HG03575 (cell line): Measurements from ENCODE around the gene PMM1.
"Not testable (repeated sequence)": the region's sequence is repeated elsewhere in the genome, so short reads cannot be mapped to it uniquely, and the experiment has no call there.

Experiments
- ATAC-seq: cut with Tn5 transposase; IDR thresholded peaks from one replicate; pipeline ENCODE4 v1.9.1; 2021; ENCODE audit not compliant: unreplicated experiment, insufficient number of reproducible peaks, low FRiP score; ENCODE audit errors: extremely low read depth

PMM1 gene

DNA sequence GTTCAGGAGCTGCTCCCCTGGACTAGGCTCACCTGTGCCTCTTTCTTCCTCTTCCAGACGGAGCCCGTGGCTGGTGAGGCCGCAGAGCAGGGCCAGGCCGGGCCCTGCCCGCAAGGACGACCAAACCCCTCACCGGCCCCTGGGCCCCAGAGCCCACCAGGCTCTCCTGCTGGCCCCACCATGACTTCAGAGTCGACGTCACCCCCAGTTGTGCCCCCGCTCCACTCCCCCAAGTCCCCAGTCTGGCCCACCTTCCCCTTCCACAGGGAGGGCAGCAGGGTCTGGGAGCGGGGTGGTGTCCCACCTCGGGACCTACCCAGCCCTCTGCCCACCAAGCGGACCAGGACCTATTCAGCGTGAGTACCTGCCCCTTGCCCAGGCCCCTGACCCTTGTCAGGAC, 17.9 kb downstream of the PMM1 start:
- no peak for ATAC-seq

DNA sequence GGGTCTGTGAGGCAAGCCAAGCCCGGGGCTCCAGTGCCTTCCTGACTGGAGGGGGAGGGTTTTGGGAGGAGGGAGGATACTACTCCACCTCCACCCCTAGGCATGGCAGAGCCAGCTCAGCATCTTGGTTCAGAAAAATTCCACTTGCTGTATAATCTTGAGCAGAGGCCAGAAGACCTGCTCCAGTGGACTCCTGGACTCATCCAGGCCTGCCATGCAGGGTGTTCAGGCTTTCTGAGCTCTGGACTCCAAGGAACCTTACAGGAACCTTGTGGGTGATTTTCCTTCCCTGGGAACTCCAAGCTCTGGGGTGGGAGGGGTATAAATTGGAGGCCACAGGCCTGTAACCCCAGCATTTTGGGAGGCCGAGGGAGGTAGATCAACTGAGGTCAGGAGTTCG, 19.4 kb downstream of the PMM1 start:
- no peak for ATAC-seq

DNA sequence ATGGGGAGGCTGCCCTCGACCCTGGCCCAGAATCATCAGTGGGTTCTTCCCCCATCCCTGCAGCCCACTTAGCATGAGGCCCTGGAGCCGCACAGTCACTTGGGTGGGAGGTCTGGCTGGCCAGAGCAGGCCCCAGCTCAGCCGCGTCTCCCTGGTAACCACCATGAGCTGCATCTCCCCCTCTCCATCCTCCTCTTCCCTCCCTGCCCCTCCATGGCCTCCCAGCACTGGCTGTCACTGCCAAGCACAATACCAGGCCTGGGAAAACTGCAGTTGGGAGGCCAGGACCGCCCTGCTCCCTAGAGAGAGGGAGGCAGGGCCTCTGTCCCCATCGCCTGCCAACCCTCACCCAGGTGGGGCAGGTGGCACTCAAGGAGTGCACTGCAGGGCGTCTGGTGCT, 20.8 kb downstream of the PMM1 start:
- no peak for ATAC-seq

DNA sequence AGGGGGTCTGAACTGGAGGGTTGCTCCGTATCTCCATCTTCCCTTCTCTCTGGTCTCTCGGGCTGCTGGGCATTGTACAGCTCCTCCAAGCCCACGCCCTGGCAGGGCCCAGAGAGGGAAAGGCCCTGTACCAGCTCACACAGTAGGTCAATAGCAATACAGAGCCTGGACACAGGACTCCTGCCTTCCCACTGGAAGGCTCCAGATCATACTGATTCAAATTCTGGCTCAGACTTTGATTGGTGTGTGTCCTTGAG, 22.2 kb downstream of the PMM1 start:
- ATAC-seq: no peak

DNA sequence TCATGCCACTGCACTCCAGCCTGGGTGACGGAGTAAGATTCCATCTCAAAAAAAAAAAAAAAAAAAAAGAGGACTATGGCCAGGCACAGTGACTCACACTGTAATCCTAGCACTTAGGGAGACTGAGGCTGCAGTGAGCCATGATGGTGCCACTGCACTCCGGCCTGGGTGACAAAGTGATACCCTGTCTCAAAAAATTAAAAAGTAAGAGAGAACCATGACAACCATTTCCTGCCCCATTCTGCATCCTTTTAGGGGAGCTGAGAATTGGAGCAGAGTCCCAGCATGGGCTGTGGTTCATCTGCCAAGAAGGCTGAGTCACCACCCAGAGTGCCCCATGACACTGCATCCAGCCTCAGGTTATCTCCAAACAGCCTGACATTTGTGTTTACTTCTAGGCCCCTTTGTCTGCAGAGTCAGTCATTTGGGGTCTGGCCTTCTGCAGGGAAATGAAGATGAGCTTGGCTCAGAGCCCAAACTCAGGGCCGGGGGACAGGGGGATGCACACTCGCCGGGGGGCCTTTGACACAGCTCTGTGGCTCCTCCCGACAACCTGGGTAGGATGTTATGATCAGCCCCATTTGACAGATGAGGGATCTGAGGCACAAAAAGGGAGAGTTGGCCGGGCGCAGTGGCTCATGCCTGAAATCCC, 24.1 kb downstream of the PMM1 start:
- no peak for ATAC-seq

DNA sequence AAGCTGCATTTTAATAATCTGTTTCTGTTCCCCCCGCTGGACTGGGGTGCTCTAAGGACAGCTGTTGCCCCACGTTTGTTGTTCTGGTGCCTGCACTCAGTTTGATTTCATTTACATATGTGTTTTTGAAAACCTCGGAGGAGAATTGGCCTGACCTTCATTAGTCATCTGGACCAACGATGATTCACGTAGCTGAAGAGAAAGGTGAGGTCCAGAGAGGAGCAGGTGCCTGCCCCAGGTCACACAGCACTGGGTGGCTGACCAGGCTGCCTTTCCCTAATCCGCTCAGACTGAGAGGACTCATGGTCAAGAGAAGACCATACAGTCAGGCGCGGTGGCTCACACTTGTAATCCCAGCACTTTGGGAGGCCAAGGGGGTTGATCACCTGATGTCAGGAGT, 25.1 kb downstream of the PMM1 start:
- no peak for ATAC-seq

DNA sequence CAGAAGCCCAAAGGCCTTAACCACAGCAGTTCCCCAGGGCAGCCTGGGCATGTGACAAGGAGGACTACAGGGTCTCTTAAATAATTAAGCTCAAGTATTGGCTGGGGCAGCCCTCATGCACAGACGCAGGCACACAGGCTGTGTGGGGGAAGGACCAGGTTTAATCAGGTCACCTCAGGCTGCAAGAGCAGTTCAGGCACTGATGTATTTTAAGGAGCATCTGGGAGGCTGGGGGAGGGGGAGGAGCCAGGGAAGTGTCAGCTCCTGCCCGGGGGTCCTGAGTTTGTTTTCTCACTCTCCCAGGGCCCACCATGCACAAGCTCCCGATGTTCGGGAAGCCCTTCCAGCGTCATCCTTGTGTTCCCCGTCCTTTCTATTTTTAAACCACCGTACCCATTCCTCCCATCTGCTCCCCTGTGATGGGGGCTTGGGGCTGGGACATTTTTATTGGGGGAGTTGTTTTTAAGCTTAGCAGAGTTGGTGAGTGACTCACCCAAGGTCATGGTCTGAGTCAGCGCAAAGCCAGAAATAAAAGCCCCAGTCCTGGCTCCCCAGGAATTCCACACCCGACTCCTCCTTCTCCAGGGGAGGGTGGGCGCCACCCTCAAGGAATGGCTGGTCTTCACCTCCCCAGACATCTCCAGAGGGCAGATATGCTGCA, 26.5 kb downstream of the PMM1 start:
- ATAC-seq: no peak

DNA sequence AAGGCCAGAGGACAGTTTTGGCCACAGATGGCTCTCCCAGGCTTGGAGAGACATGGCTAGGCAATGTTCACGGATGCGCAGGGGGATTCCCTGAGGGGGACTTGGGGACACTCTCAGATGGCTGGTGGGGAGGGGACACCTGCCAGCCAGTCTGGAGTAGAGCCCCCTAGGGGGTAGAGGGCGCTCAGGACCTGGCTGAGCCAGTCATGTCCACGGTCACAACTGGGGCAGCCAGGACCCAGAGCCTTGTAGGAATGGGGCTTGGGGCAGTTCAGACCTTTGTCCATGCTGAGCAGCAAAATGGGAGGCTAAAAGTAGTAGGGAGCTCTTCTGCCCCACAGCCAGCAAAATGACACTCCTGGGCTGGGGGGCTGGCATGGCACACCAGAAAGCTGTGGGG, 27.2 kb downstream of the PMM1 start:
- ATAC-seq: no peak

DNA sequence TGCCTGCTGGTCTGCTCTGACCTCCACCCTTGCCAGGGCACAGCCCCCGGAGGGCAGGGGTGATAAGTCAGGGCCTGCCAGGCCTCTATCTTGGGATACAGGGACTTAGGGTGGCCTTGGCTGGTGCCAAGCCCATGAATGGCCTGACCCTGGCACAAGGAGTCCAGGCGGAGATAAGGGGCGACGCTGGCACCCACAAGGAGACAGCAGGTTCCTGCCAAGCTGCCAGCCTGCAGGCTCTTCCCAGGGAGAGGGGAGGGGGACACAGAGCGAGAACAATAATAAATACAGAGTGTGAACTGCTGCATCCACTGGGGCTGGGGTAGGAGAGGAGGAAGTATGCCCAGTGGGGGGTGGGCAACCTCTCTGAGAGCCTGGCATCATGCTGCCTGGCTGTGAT, 27.9 kb downstream of the PMM1 start:
- ATAC-seq: no peak

DNA sequence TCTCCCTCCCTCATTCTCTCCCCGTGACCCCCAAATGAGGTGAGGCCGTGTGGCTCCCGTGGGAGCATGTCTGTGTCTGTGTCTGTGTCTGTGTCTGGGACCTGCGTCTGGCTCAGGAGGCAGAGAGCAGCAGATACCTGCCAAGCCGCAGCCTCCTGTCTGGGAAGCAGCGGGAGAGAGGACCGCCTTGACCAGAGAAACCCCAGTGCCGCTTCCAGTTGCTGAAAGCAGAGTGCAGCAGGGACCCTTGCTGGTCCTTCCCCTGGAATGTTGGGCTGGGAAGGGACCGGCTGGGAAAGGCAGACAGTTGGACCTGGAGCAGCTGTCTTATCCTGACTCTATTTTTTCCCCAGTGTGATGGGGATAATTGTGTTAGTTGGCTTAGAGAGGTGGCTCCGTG, 28.3 kb downstream of the PMM1 start:
- no peak for ATAC-seq

DNA sequence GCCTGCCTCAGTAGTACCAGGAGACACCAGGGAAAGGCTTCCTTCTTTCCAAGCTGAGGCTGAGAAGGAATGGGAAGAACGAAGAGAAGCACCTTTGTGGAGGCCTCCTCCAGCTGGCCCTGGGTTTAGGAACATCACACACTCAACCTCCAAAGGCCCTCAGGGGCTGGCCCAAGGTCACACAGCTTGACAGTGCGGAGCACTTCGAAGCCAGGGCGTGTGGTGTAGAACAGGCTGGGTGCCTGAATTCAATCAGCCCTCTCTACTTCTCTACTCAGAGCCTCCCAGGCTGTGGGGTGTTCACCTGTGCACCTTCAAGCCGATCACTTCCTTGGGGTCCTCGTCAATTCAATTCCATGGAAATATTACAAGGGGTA, 29.6 kb downstream of the PMM1 start:
- no peak for ATAC-seq

DNA sequence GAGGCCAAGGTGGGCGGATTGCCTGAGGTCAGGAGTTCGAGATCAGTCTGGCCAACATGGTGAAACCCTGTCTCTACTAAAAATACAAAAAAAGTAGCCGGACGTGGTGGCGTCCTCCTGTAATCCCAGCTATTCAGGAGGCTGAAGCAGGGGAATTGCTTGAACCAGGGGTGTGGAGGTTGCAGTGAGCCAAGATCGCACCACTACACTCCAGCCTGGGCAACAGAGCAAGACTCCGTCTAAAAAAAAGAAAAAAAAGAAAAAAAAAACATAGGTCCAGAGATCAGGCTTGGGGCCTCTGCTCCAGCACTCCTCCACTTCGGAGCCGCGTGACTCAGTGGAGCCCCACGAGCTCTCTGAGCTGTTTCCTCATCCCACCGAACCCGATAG, 31.4 kb downstream of the PMM1 start:
- ATAC-seq: not testable (repeated sequence)

DNA sequence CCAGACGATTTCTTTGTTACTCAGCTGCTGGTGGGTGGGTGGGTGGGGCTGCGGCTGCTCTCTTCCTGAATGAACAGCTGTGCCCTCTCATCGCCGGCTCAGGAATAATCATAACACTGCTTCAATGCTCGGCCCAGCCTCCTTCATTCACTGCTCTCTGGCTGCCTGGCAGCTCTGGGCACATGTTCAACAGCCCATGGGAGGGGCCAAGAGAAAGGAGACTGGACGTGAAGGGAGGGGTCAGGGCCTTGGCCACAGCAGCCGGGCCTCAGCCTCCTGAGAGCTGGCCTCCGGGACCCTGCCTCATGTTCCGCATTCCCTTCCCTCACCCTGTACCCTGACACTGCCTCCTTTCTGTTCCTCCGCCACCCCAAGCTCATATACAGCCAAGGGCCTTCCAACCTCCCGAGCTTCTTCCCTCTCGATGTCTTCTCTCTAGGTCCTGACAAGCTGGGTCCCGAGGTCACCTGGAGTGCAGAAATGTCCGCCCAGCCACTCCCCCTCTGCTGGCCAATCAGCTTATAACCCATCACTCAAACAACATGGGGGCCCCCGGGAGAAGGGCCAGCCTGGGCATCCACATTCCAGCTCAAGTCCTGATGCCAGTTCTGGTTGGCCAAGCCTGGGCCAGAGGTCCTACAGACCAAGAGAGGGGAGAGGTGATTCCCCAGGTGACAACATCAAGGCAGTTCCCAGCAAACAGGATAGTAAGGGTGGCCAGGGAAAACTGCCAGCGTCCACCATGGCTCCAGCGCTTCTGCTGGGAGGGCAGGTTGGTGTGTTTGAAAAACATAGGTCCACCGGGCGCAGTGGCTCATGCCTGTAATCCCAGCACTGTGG, 32.0 kb downstream of the PMM1 start:
- ATAC-seq: no peak

DNA sequence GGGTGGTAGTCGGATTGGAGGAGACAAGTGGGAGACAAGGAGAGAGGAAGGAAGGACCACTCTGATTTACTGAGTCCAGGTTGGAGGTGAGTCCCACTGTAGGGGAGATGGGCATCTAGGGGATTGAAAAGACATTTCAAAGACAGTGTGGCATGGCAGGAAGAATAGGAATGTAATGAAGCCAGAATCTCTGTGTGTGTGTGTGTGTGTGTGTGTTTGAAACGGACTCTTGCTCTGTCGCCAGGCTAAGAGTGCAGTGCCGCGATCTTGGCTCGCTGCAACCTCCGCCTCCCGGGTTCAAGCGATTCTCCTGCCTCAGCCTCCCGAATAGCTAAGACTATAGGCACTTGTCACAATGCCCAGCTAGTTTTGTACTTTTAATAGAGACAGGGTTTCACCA, 33.1 kb downstream of the PMM1 start:
- no peak for ATAC-seq

DNA sequence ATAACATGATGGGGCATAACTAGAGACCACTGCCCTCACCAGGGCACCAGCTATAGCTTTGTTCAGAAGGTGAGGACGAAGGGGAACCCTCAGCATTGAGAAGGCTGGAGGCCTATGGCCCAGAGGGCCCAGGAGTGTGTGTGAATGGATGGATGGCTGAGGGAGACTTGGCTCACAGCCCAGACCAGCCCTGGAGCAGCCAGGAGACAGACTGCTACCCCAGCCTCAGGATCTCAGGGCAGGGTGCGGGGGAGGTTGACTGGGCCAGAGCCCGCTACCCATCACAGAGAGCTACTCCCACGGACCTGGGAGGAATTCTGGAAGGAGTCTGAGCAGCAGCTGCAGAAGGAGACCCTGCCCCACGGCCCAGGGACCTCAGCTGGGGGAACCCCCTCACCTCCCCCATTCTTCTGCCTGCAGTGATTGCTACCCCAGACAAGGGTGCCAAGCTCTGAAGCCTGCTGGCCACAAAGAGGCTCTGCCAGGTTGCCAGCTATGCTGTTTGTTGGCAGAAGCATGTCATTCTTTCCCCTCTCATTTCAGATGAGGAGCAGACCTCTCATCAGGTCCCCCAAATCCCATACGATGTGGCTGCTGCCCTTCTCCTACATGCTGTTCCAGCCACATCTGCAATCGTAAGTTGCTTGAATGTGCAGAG, 34.2 kb downstream of the PMM1 start:
- no peak for ATAC-seq

DNA sequence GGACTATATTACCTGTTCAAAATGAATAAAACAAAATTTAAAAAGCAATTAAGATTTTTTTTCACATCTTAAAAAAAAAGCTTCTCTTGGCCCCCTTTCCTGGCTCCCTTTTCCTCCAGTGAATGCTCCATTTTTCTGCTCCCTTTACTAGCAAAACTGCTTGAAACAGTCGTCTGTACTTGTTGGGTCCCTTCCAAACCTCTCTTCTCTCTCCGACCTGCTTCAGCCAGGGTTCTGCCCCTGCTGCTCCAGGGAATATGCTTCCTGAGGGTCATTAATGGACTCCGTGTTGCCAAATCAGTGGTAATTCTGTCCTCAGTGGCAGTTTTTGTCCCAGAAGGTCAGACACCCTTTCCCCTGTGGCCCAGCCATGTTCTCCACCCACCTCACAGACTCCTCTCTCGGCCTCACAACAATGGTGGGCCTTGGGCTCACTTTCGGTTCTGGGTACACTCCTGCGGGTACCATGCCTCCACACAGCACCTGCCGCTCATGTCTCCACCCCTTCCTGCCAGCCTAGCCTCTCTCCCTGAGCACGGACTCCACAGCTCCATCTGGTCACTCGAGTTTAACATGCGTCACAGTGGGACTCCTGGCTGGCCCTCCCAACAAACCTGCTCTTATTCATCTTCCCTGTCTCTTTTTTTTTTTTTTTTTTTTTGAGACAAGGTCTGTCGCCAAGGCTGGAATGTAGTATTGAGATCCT, 37.6 kb downstream of the PMM1 start:
- no peak for ATAC-seq

DNA sequence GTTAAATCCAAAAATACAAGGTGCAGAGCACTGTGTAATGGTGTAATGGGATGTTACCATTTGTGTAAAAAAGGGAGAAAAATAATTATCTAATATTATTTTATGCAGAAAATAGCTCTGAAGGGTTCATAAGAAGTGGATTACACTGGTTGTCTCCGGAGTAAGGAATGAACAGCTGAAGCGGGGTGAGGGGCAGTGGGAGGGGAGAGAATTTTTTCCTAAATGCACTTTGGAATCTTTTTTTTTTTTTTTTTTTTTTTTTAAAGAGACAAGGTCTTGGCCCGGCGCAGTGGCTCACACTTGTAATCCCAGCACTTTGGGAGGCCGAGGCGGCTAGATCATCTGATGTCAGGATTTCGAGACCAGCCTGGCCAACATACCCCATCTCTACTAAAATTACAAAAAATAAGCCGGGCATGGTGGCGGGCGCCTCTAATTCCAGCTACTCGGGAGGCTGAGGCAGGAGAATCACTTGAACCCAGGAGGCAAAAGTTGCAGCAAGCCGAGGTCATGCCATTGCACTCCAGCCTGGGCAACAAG, 38.6 kb downstream of the PMM1 start:
- ATAC-seq: no peak

DNA sequence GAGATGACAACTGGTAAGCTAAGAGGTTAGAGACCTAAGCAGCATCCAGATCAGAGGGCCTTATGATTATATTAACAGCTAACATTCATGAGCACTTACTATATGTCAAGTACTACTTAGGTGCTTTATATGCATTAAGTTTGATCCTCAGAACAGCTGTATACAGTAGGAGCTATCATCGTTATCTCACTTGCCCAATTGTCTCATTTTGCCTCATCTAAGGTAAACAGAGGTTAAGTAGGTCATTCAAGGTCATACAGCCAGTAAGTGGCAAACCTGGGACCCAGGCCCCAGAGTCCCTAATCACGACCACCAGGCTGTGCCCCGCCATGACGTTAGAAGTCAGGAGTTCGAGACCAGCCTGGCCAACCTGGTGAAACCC, 40.8 kb downstream of the PMM1 start:
- ATAC-seq: no peak
